ENCODE results near the gene CYP8B1.

The CYP8B1 gene

GRCh38 chr3:42905740-42906069, 30.0 kb upstream of the CYP8B1 start:
- TF ChIP-seq CTCF (IDR thresholded peaks at IDR 0.05), result no peak

- TF ChIP-seq CTCF (IDR thresholded peaks at IDR 0.05), result no peak
Measured at GRCh38 chr3:42904076-42904475, 28.4 kb upstream of the CYP8B1 start.

GRCh38 chr3:42902257-42902656, 26.6 kb upstream of the CYP8B1 start:
- no peak for TF ChIP-seq CTCF (IDR thresholded peaks at IDR 0.05)

- no peak for TF ChIP-seq CTCF (IDR thresholded peaks at IDR 0.05)
Measured at GRCh38 chr3:42901073-42901415, 25.4 kb upstream of the CYP8B1 start.

- no peak for TF ChIP-seq CTCF (IDR thresholded peaks at IDR 0.05)
Measured at GRCh38 chr3:42900226-42901072, 24.8 kb upstream of the CYP8B1 start.

GRCh38 chr3:42898896-42899675, 23.4 kb upstream of the CYP8B1 start:
- no peak for TF ChIP-seq CTCF (IDR thresholded peaks at IDR 0.05)

GRCh38 chr3:42895580-42895868, 19.8 kb upstream of the CYP8B1 start:
- no peak for TF ChIP-seq CTCF (IDR thresholded peaks at IDR 0.05)
